Astrocyte (in vitro differentiated cells and primary cell): Measurements from ENCODE around the gene CWC27.

Source experiments
- EZH2 ChIP-seq: IDR thresholded peaks from 2 replicates; pipeline ENCODE4 v1.6.1; 2012; ENCODE audit warnings: mild to moderate bottlenecking, low read length, inconsistent platforms; ENCODE audit not compliant: insufficient read depth
- TF ChIP-seq, protein P1 (sequence below): IDR thresholded peaks from 2 replicates; pipeline ENCODE4 v1.5.1; 2011; ENCODE audit warnings: low read depth, mild to moderate bottlenecking, inconsistent platforms, low read length, moderate library complexity; ENCODE audit not compliant: insufficient read depth

DNA sequence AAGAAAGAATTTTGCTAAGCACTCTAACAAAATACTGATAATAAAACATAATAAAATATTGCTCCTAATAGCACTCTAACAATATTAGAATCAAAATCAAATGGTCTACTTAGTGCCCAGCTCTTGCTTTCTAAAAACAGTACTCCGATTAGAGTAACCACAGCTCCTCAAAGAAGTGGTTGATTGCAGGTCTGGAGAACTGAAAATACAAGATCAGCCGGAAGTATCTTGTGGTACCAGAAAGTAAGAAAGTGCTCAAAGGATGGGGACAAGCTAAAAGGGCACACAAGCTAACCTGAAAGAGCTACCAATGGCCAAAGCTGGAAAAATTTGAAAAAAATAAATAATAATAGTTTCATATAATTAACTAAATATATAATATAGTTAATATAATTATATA lies 119.2 kb downstream of the CWC27 start:
- TF ChIP-seq, protein P1, sequence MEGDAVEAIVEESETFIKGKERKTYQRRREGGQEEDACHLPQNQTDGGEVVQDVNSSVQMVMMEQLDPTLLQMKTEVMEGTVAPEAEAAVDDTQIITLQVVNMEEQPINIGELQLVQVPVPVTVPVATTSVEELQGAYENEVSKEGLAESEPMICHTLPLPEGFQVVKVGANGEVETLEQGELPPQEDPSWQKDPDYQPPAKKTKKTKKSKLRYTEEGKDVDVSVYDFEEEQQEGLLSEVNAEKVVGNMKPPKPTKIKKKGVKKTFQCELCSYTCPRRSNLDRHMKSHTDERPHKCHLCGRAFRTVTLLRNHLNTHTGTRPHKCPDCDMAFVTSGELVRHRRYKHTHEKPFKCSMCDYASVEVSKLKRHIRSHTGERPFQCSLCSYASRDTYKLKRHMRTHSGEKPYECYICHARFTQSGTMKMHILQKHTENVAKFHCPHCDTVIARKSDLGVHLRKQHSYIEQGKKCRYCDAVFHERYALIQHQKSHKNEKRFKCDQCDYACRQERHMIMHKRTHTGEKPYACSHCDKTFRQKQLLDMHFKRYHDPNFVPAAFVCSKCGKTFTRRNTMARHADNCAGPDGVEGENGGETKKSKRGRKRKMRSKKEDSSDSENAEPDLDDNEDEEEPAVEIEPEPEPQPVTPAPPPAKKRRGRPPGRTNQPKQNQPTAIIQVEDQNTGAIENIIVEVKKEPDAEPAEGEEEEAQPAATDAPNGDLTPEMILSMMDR: no peak
- TF ChIP-seq EZH2: no peak
